Adrenal gland (tissue), 12 donors: ENCODE measurements around the gene NOL4L. TPM values are rescaled to one million over a fixed set of nuclear protein-coding genes. Genes with fewer than 3 reads are reported as not detected.

Source experiments
- DNase-seq, 7 donors: peaks; one replicate each; pipeline ENCODE4 v3.0.0-alpha.2; 2019 to 2020
- H3K27ac ChIP-seq, 5 donors: fragments of 200-600 bp; sonication (generic) in 4 of 5; 1 replicate in 3 of 5; 2 replicates in 2 of 5; pipeline versions ENCODE4 v1.5.1 to v1.8.0; 2016 to 2020; ENCODE audit warnings: mild to moderate bottlenecking in 1 of 5
- H3K27me3 ChIP-seq: fragments of 200-600 bp; 2 replicates; pipeline ENCODE4 v1.8.0; 2021
- H3K36me3 ChIP-seq, 2 donors: fragments of 200-600 bp; replicated peaks in 1 of 2; 1 replicate in 1 of 2; 2 replicates in 1 of 2; pipeline versions ENCODE4 v1.5.1 to v1.8.0; 2018 to 2022
- H3K4me1 ChIP-seq, 2 donors: fragments of 200-600 bp; replicated peaks in 1 of 2; 1 replicate in 1 of 2; 2 replicates in 1 of 2; pipeline versions ENCODE4 v1.5.1 to v1.8.0; 2018 to 2021
- H3K4me3 ChIP-seq, 4 donors: fragments of 200-600 bp; sonication (generic) in 3 of 4; one replicate each; pipeline ENCODE4 v1.5.1; 2016 to 2018
- H3K9me3 ChIP-seq, 3 donors: fragments of 200-600 bp; sonication (generic) in 1 of 3; replicated peaks in 1 of 3; 1 replicate in 2 of 3; 2 replicates in 1 of 3; pipeline versions ENCODE4 v1.5.1 to v1.8.0; 2016 to 2021
- CTCF ChIP-seq, 6 experiments: fragments of 450-650 bp in 4 of 6; fragments of 200-600 bp in 2 of 6; sonication (generic) in 1 of 6; IDR thresholded peaks; 1 replicate in 5 of 6; 2 replicates in 1 of 6; pipeline versions ENCODE4 v1.5.1 to v1.8.0; 2016 to 2021; ENCODE audit warnings: antibody characterized with exemption in 6 of 6, mild to moderate bottlenecking in 2 of 6, moderate library complexity in 1 of 6
- POLR2A ChIP-seq, 2 donors: fragments of 450-650 bp; IDR thresholded peaks; one replicate each; pipeline ENCODE4 v1.6.1; 2017; ENCODE audit warnings: antibody characterized with exemption in 2 of 2, mild to moderate bottlenecking in 2 of 2, moderate library complexity in 1 of 2
- WGBS, 4 donors: extraction: QIAGEN DNeasy Blood & Tissue Kit in 2 of 4; methylation state at CpG; one replicate each; pipeline versions ENCODE4 v1.1.5 to v1.1.7; 2013 to 2017; 5-methylcytosine and 5-hydroxymethylcytosine counted together
- intact Hi-C, 2 donors: fragments of 100-400 bp; cut with DNase I; formaldehyde crosslinking; loops; one replicate each; pipeline versions ENCODE4 v1.14.1 to v1.15.0; 2022 to 2023
- polyA plus RNA-seq, 3 donors: library from polyadenylated mRNA; stranded (reverse); fragments of 200-250 nt in 2 of 3; fragments of 350-450 nt in 1 of 3; fragmentation: Illumina TruSeq in 1 of 3; extraction: RNeasy Lipid Tissue Mini Kit (QIAGEN cat#74804) in 1 of 3; gene quantifications; one replicate each; pipeline ENCODE4 v1.2.3, GENCODE V29; 2013 to 2014
- total RNA-seq, 9 donors: library from RNA; depleted of rRNA in 4 of 9; stranded (reverse); fragments of >200 nt in 4 of 9; fragments of 120-200 nt in 1 of 9; fragmentation: NEBNext Ultra II Directional in 1 of 9; extraction: Animal tissue kit (Norgen Biotek cat#: 25700) in 1 of 9; gene quantifications; one replicate each; pipeline versions ENCODE4 v1.1.0 to v1.2.4, GENCODE V29; 2013 to 2023
- donor health status: healthy with polysubstance abuse.
- donor health status: Bipolar disorder and iron deficiency.
- donor health status: DM: yes; HTN: yes; CAD: no.
- donor health status: DM: no; HTN: no; CAD: no.
- donor health status: DM: no; HTN: no; CAD: no.
- donor health status: DM: yes; HTN: yes; CAD: no.

NOL4L gene
- total and polyA plus RNA-seq, 12 donors: 6.4 to 30.4 (median 15.7) TPM

DNA sequence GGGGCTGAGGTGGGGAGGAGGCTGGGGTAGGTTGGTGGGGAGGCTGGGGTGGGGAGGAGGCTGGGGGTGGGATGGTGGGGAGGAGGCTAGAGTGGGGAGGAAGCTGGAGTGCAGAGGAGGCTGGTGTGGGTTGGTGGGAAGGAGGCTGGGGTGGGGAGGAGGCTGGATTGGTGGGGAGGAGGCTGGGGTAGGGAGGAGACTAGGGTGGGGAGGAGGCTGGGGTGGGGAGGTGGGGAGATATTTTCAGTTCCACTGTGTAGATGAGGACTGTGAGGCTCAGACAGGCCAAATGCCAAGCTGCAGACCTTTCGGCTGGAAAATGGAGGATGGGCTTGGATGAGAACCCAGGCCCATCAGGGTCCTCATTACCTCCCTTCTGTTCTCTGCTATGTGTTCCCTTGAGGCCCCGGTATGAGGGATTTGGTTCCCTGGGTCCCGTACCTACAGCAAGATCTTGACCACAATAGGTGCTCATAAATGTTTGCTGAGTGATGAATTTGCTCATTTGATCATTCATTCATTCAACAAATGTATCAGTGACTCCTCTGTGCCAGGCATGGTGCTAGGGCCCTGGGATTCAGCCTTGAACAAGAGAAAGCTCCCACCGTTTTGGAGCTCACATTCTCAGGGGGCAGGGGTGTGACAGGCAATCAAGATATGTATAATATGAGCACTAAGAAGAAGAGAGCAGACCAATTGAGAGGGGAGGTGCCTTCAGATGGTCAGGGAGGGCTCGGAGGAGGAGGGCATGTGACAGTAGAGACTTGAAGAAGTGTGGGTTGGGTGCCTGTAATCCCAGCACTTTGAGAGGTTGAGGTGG, 36.1 kb upstream of the NOL4L start:
- Histone ChIP-seq H3K27ac (no peak overlapping the region), H3K4me3 (no peak overlapping the region), H3K36me3 (no peaks in the 10 kb centered on the region), H3K27me3 (no peaks in the 10 kb centered on the region), H3K4me1 (no peaks in the 10 kb centered on the region), H3K9me3 (no peaks in the 10 kb centered on the region)
- 78 to 87% (median 84%) methylated on average over 4 to 5 of the region's 5 CpGs for WGBS, 4 donors
- DNase-seq: no peak
- TF ChIP-seq CTCF (IDR thresholded peaks at IDR 0.05): no peak
- TF ChIP-seq POLR2A (IDR thresholded peaks at IDR 0.05): no peak
- intact Hi-C loops: no loop called here

- H3K4me1 ChIP-seq: no peaks in the 10 kb centered on the region
- no peak overlapping the region for H3K27ac ChIP-seq
- 62 to 71% (median 65%) methylated on average over 8 of the region's 8 CpGs for WGBS, 4 donors
- H3K4me3 ChIP-seq: no peak overlapping the region
- intact Hi-C loops: no loop called here
- H3K27me3 ChIP-seq: no peaks in the 10 kb centered on the region
- no peaks in the 10 kb centered on the region for H3K9me3 ChIP-seq
- DNase-seq: no peak
- TF ChIP-seq POLR2A (IDR thresholded peaks at IDR 0.05) (no peak), CTCF (IDR thresholded peaks at IDR 0.05) (no peak)
- no peaks in the 10 kb centered on the region for H3K36me3 ChIP-seq
These were observed 34.5 kb upstream of the NOL4L start for GRCh38 chr20:32619586-32619985.

DNA sequence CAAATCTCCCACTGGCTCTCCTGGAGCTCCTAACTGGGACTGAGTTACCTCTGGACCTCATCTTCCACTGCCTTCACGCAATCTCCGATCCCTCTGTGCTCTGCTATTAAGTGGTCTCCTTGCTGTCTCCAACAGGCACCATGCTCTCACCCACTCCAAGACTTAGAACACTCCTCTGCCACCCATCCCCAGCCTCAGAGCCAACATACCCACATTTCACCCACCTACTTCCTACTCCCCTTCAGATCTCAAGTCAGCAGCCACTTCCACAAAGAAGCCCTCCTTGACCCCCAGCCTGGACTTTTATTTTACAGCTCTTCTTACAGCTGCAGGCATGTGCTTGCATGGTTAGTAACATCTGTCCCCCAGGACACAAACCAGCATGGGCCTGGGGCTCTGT, 29.6 kb upstream of the NOL4L start:
- DNase-seq: no peak
- no peak overlapping the region for H3K4me3 ChIP-seq
- H3K4me1 ChIP-seq: no peaks in the 10 kb centered on the region
- TF ChIP-seq POLR2A (IDR thresholded peaks at IDR 0.05) (no peak), CTCF (IDR thresholded peaks at IDR 0.05) (no peak)
- H3K27me3 ChIP-seq: no peaks in the 10 kb centered on the region
- no peak overlapping the region for H3K27ac ChIP-seq
- intact Hi-C loops: no loop called here
- H3K36me3 ChIP-seq: no peaks in the 10 kb centered on the region
- WGBS, 4 donors: 94 to 100% (median 97%) methylated on average over 2 of the region's 2 CpGs
- no peaks in the 10 kb centered on the region for H3K9me3 ChIP-seq

- TF ChIP-seq CTCF (IDR thresholded peaks at IDR 0.05) (no peak), POLR2A (IDR thresholded peaks at IDR 0.05) (no peak)
- no peaks in the 10 kb centered on the region for H3K36me3 ChIP-seq
- intact Hi-C loops: no loop called here
- H3K27me3 ChIP-seq: no peaks in the 10 kb centered on the region
- DNase-seq: no peak
- H3K27ac ChIP-seq: no peak overlapping the region
- no peaks in the 10 kb centered on the region for H3K4me1 ChIP-seq
- H3K4me3 ChIP-seq: no peak overlapping the region
- 89 to 100% (median 96%) methylated on average over 1 of the region's 1 CpG for WGBS, 4 donors
- H3K9me3 ChIP-seq: no peaks in the 10 kb centered on the region
These were observed 29.2 kb upstream of the NOL4L start for GRCh38 chr20:32614303-32614702.
